ENCODE data around the gene CALCR.
A peak's percentile ranks its signal among the peaks of the same experiment; 100 is the strongest.

Gene CALCR

DNA sequence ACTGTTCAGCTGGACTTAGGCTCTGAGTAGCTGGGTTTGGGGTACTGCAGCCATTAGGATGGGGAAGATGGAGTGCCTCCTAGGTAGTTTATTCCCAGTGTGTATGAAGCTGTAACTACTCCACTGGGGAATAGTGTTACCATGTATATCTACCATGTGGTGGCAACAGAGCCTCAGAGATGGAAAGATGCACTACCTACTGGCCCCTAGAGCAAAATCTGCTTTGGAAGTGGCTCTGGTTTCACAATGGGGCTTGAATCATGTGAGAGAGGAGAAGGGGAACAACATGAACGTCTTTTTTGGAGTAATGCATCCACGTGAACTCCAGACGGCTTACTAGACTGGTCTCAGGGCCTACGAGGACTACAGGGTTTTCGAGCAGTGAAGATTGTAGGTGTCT lies 167.3 kb downstream of the CALCR start:
- no peak for TF ChIP-seq CTCF (IDR thresholded peaks at IDR 0.05; ENCODE audit: low read depth, low read length, missing control alignments)
- DNase-seq (ENCODE audit: extremely low read depth, low read depth) = no peak
- H3K4me3 ChIP-seq (replicated peaks; ENCODE audit: low read depth, low read length) = no peak overlapping the region

DNA sequence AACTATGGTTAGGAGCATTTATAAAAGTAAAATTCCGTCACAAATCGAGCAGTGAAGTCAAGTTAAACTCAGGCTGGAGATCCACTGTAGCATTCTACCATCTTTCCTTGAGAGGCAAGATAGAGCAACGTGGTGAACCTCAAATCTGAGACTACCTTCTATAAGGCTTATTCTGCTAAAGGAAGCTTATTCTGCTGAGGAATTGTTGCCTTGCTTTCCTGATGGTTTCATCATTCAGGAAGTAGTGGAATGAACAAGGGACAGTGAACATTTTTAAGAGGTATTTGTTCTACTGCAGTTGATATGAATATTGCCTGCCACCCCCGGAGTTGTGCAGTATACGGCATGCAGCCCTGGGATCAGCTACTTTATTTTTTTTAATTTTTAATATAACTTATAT lies 171.6 kb downstream of the CALCR start:
- no peak for DNase-seq (ENCODE audit: extremely low read depth, low read depth)
- no peak overlapping the region for H3K4me3 ChIP-seq (replicated peaks; ENCODE audit: low read depth, low read length)
- TF ChIP-seq CTCF (IDR thresholded peaks at IDR 0.05; ENCODE audit: low read depth, low read length, missing control alignments) = no peak

DNA sequence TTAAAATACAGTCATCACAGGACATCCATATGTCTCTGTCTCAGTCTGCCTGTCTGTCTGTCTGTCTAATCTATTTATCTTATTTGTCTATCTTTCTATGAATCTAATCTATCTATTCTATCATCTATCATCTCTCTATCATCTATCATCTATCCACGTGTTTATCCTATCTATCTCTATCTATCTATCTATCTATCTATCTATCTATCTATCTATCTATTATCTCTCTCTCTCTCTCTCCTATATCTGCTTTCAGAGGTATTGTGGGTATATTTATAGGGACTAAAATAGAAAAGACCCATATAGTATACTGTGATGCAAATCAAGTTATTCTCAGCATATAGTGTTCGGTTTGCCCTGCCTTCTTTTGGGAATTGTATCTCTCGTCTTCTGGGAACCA lies 174.9 kb downstream of the CALCR start:
- no peak overlapping the region for H3K4me3 ChIP-seq (replicated peaks; ENCODE audit: low read depth, low read length)
- TF ChIP-seq CTCF (IDR thresholded peaks at IDR 0.05; ENCODE audit: low read depth, low read length, missing control alignments) = no peak

DNA sequence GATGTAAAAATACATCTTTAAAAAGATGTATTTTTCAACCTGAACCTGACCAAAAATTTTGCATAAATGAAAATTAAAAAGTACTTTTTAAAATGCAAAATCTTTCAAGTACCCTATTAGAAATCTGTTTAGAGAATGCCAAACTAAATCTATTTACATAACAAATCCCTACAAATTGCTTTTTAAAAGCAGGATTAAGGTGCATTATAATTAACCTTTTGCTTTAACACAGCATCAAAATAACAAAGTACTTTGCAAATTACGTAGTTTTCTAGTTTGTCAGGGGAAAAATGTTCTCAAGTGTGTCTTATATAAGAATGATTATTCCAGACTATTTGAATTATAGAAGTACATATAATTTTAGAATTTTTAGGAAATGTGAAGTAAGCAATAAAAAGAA lies 181.5 kb downstream of the CALCR start:
- no peak for DNase-seq (ENCODE audit: extremely low read depth, low read depth)
- TF ChIP-seq CTCF (IDR thresholded peaks at IDR 0.05; ENCODE audit: low read depth, low read length, missing control alignments) = no peak
- H3K4me3 ChIP-seq (replicated peaks; ENCODE audit: low read depth, low read length) = no peak overlapping the region

More for the DNA sequence above, 174.9 kb downstream of the CALCR start:
- no peak for DNase-seq (ENCODE audit: extremely low read depth, low read depth)

DNA sequence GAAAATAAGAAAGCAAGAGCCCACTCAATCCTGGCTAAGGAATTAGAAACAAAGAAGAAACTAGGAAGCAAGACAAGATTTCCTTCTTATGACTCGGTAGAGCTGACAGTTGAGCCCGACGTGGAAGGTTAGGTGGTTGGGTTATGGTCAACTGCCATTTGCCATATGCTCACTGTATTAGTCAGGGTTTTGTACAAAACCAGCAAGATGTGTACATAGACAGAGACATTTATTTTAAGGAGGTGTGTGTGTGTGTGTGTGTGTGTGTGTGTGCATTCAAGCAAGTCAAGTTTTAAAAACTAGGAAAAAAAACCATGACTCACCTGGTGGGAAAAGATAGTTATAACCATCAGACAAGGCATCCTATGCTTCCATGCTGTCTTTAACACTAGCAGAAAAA lies 183.9 kb downstream of the CALCR start:
- no peak overlapping the region for H3K4me3 ChIP-seq (replicated peaks; ENCODE audit: low read depth, low read length)
- no peak for DNase-seq (ENCODE audit: extremely low read depth, low read depth)
- TF ChIP-seq CTCF (IDR thresholded peaks at IDR 0.05; ENCODE audit: low read depth, low read length, missing control alignments) = no peak

DNA sequence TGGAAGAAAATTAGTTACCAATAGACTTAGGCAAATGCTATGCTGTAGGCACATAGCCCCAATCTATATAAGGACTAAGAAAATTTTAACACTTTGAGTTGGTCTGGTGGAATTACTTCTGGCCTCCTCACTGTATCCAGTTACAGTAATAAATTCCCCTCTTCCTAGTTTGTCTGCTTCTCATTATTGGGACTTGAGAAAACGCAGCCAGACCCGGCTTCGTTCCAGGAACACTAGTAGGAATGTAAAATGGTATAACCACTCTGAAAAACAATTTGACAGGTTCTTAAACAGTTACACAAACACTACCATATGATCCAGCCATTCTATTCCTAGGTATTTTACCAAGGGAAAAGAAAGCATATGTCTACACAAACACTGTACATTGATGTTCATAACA lies 192.2 kb downstream of the CALCR start:
- no peak for TF ChIP-seq CTCF (IDR thresholded peaks at IDR 0.05; ENCODE audit: low read depth, low read length, missing control alignments)
- H3K4me3 ChIP-seq (replicated peaks; ENCODE audit: low read depth, low read length) = no peak overlapping the region
- peak; percentile 6 for DNase-seq (ENCODE audit: extremely low read depth, low read depth)

GRCh38 chr7:93378131-93378760 lies 196.3 kb downstream of the CALCR start:
- TF ChIP-seq CTCF (IDR thresholded peaks at IDR 0.05; ENCODE audit: low read depth, low read length, missing control alignments) = no peak
- no peak overlapping the region for H3K4me3 ChIP-seq (replicated peaks; ENCODE audit: low read depth, low read length)
- DNase-seq (ENCODE audit: extremely low read depth, low read depth) = no peak

Measured in HFF-Myc (cell line).